Testis (tissue), 2 donors: ENCODE measurements around the gene TBC1D26.
"Not testable (repeated sequence)": the region's sequence is repeated elsewhere in the genome, so short reads cannot be mapped to it uniquely, and the experiment has no call there.

ENCODE experiments used
- POLR2A ChIP-seq: fragments of 450-650 bp; IDR thresholded peaks from one replicate; pipeline ENCODE4 v1.6.1; 2017; ENCODE audit warnings: antibody characterized with exemption, mild to moderate bottlenecking, moderate library complexity
- TF ChIP-seq, protein P1 (sequence below), 3 experiments: fragments of 450-650 bp in 2 of 3; fragments of 200-600 bp in 1 of 3; sonication (generic) in 1 of 3; IDR thresholded peaks; one replicate each; pipeline ENCODE4 v1.5.1; 2016 to 2019; ENCODE audit warnings: antibody characterized with exemption in 3 of 3, mild to moderate bottlenecking in 2 of 3, moderate library complexity in 1 of 3

GRCh38 chr17:15708879-15709278 is 23.2 kb upstream of the TBC1D26 start:
- TF ChIP-seq, protein P1, sequence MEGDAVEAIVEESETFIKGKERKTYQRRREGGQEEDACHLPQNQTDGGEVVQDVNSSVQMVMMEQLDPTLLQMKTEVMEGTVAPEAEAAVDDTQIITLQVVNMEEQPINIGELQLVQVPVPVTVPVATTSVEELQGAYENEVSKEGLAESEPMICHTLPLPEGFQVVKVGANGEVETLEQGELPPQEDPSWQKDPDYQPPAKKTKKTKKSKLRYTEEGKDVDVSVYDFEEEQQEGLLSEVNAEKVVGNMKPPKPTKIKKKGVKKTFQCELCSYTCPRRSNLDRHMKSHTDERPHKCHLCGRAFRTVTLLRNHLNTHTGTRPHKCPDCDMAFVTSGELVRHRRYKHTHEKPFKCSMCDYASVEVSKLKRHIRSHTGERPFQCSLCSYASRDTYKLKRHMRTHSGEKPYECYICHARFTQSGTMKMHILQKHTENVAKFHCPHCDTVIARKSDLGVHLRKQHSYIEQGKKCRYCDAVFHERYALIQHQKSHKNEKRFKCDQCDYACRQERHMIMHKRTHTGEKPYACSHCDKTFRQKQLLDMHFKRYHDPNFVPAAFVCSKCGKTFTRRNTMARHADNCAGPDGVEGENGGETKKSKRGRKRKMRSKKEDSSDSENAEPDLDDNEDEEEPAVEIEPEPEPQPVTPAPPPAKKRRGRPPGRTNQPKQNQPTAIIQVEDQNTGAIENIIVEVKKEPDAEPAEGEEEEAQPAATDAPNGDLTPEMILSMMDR (IDR thresholded peaks at IDR 0.05) = not testable (repeated sequence)
- not testable (repeated sequence) for TF ChIP-seq POLR2A
